Stomach (tissue), 4 donors: Measurements from ENCODE around the gene RBM44.

ENCODE experiments used
- EP300 ChIP-seq: sonication (generic); formaldehyde crosslinking; IDR thresholded peaks from one replicate; pipeline ENCODE4 v1.6.1; 2017; ENCODE audit warnings: antibody characterized with exemption
- POLR2A ChIP-seq, 4 donors: fragments of 450-650 bp; IDR thresholded peaks; one replicate each; pipeline ENCODE4 v1.6.1; 2016; ENCODE audit warnings: antibody characterized with exemption in 4 of 4, control low read depth in 2 of 4, mild to moderate bottlenecking in 1 of 4, moderate library complexity in 1 of 4
- POLR2AphosphoS5 ChIP-seq, 3 donors: sonication (generic); formaldehyde crosslinking; IDR thresholded peaks; one replicate each; pipeline ENCODE4 v1.6.1; 2016; ENCODE audit warnings: antibody characterized with exemption in 3 of 3
- TF ChIP-seq, protein P1 (sequence below), 7 experiments: fragments of 450-650 bp in 4 of 7; fragments of 200-600 bp in 3 of 7; sonication (generic) in 3 of 7; IDR thresholded peaks; one replicate each; pipeline ENCODE4 v1.5.1; 2016 to 2019; ENCODE audit warnings: antibody characterized with exemption in 7 of 7, control low read depth in 2 of 7, mild to moderate bottlenecking in 1 of 7

- TF ChIP-seq, protein P1, sequence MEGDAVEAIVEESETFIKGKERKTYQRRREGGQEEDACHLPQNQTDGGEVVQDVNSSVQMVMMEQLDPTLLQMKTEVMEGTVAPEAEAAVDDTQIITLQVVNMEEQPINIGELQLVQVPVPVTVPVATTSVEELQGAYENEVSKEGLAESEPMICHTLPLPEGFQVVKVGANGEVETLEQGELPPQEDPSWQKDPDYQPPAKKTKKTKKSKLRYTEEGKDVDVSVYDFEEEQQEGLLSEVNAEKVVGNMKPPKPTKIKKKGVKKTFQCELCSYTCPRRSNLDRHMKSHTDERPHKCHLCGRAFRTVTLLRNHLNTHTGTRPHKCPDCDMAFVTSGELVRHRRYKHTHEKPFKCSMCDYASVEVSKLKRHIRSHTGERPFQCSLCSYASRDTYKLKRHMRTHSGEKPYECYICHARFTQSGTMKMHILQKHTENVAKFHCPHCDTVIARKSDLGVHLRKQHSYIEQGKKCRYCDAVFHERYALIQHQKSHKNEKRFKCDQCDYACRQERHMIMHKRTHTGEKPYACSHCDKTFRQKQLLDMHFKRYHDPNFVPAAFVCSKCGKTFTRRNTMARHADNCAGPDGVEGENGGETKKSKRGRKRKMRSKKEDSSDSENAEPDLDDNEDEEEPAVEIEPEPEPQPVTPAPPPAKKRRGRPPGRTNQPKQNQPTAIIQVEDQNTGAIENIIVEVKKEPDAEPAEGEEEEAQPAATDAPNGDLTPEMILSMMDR (IDR thresholded peaks at IDR 0.05), result no peak
- TF ChIP-seq POLR2AphosphoS5 (IDR thresholded peaks at IDR 0.05) (no peak), POLR2A (IDR thresholded peaks at IDR 0.05) (no peak), EP300 (no peak)
These were observed 17.1 kb downstream of the RBM44 start for GRCh38 chr2:237815637-237816036.
